DOHH2 (cell line): ENCODE results near the gene FBXW12.

Source experiments
- H3F3A ChIP-seq: fragments of 200-600 bp; sonication (generic), shearing (Covaris generic); 2 replicates; pipeline ENCODE4 v1.6.0; 2016; ENCODE audit warnings: antibody characterized with exemption, mild to moderate bottlenecking; ENCODE audit not compliant: control insufficient read depth, insufficient read depth
- H3K27ac ChIP-seq: fragments of 200-600 bp; sonication (generic); 2 replicates; pipeline ENCODE4 v1.5.1; 2014; ENCODE audit warnings: low read depth, mild to moderate bottlenecking, low read length, moderate library complexity
- H3K27me3 ChIP-seq: fragments of 200-600 bp; sonication (generic); 2 replicates; pipeline ENCODE4 v1.6.1; 2014; ENCODE audit warnings: mild to moderate bottlenecking, low read length, mixed read lengths; ENCODE audit not compliant: control insufficient read depth
- H3K36me3 ChIP-seq: fragments of 200-600 bp; sonication (generic); 2 replicates; pipeline ENCODE4 v1.6.1; 2014; ENCODE audit warnings: mild to moderate bottlenecking, low read length, moderate library complexity, mixed read lengths; ENCODE audit not compliant: control insufficient read depth
- H3K4me1 ChIP-seq: fragments of 200-600 bp; sonication (generic); 2 replicates; pipeline ENCODE4 v1.6.1; 2014; ENCODE audit warnings: mild to moderate bottlenecking, low read length, mixed read lengths; ENCODE audit not compliant: control insufficient read depth
- H3K4me2 ChIP-seq: fragments of 200-600 bp; sonication (generic); 2 replicates; pipeline ENCODE4 v1.6.0; 2014; ENCODE audit warnings: mild to moderate bottlenecking, low read length, moderate library complexity
- H3K4me3 ChIP-seq: fragments of 200-600 bp; sonication (generic); 2 replicates; pipeline ENCODE4 v1.5.1; 2014; ENCODE audit warnings: mild to moderate bottlenecking, low read length, mixed read lengths
- H3K79me2 ChIP-seq: fragments of 200-600 bp; sonication (generic); 2 replicates; pipeline ENCODE4 v1.6.1; 2014; ENCODE audit warnings: mild to moderate bottlenecking, low read length, mixed read lengths; ENCODE audit not compliant: control insufficient read depth
- H3K9me2 ChIP-seq: fragments of 200-600 bp; sonication (generic); replicated peaks from 2 replicates; pipeline ENCODE4 v1.6.1; 2014; ENCODE audit warnings: mild to moderate bottlenecking, low read length, mixed read lengths; ENCODE audit not compliant: control insufficient read depth
- H3K9me3 ChIP-seq: fragments of 200-600 bp; sonication (generic); 2 replicates; pipeline ENCODE4 v1.6.1; 2014; ENCODE audit warnings: antibody characterized with exemption, low read length, mixed read lengths; ENCODE audit not compliant: control insufficient read depth, insufficient read depth
- H4K20me1 ChIP-seq: fragments of 200-600 bp; sonication (generic); 2 replicates; pipeline ENCODE4 v1.6.0; 2014; ENCODE audit warnings: low read depth, mild to moderate bottlenecking, antibody characterized with exemption, low read length, moderate library complexity; ENCODE audit not compliant: control insufficient read depth, insufficient read depth
- EZH2phosphoT487 ChIP-seq: fragments of 200-600 bp; sonication (generic); IDR thresholded peaks from 2 replicates; pipeline ENCODE4 v1.6.1; 2017; ENCODE audit warnings: borderline replicate concordance, mild to moderate bottlenecking, antibody characterized with exemption, low read length, moderate library complexity, mixed read lengths
- TF ChIP-seq, protein P1 (sequence below): fragments of 200-600 bp; sonication (generic); IDR thresholded peaks from one replicate; pipeline ENCODE4 v1.5.1; 2014; ENCODE audit warnings: antibody characterized with exemption, mild to moderate bottlenecking, low read depth, low read length; ENCODE audit not compliant: poor library complexity, severe bottlenecking

The FBXW12 gene

DNA sequence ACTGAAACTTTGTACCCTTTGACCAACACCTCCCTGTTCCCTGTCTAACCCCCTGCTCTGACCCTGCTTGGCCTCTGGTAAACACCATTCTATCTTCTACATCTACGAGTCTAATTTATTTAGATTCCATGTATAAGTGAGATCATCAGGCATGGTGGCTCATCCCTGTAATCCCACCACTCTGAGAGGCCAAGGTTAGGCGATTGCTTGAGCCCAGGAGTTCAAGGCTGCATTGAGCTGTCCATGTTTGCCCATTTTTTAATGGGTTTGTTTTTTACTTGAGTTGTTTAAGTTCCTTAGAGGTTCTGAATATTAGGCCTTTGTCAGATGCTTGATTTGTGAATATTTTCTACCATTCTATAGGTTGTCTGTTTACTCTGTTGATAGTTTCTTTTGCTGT lies 16.9 kb downstream of the FBXW12 start:
- H3K9me2 ChIP-seq: no peaks in the 10 kb centered on the region
- H3K9me3 ChIP-seq: 0 out of 2 replicates have a peak, but pooled peaks cover 4% of the 10 kb centered on the region
- no peaks in the 10 kb centered on the region for H3K36me3 ChIP-seq
- no peak overlapping the region for H3K27ac ChIP-seq
- H3K79me2 ChIP-seq: no peaks in the 10 kb centered on the region
- H3F3A ChIP-seq: no peaks in the 10 kb centered on the region
- no peaks in the 10 kb centered on the region for H3K4me1 ChIP-seq
- H3K4me3 ChIP-seq: no peak overlapping the region
- H3K4me2 ChIP-seq: no peak overlapping the region
- no peaks in the 10 kb centered on the region for H4K20me1 ChIP-seq
- TF ChIP-seq, protein P1, sequence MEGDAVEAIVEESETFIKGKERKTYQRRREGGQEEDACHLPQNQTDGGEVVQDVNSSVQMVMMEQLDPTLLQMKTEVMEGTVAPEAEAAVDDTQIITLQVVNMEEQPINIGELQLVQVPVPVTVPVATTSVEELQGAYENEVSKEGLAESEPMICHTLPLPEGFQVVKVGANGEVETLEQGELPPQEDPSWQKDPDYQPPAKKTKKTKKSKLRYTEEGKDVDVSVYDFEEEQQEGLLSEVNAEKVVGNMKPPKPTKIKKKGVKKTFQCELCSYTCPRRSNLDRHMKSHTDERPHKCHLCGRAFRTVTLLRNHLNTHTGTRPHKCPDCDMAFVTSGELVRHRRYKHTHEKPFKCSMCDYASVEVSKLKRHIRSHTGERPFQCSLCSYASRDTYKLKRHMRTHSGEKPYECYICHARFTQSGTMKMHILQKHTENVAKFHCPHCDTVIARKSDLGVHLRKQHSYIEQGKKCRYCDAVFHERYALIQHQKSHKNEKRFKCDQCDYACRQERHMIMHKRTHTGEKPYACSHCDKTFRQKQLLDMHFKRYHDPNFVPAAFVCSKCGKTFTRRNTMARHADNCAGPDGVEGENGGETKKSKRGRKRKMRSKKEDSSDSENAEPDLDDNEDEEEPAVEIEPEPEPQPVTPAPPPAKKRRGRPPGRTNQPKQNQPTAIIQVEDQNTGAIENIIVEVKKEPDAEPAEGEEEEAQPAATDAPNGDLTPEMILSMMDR: no peak
- TF ChIP-seq EZH2phosphoT487: no peak
- peaks cover 15% of the 10 kb centered on the region; the same call in 1 of the 2 replicates for H3K27me3 ChIP-seq

DNA sequence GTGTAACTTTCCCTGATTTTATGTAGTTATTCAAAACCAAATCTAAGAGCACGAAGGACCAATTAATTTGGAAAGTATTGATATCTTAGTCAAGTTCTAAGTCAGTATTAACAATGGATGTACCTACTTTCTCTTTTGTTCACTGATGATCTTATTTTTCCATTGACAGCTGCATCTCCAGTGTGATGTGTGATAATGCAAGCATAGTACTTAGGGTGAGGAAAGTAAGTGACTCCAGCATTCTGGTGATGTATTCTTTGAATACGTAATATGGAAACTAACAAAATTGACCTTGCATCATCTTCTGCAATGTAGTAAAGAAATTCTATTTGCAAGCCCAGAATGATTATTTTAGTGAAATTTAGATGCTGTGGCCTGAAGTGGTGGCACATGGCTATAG lies 22.4 kb downstream of the FBXW12 start:
- Histone ChIP-seq H3K27me3 (peaks cover 4% of the 10 kb centered on the region; the same call in 1 of the 2 replicates), H3K9me2 (no peaks in the 10 kb centered on the region), H3K4me3 (no peak overlapping the region), H3K79me2 (no peaks in the 10 kb centered on the region), H4K20me1 (no peaks in the 10 kb centered on the region), H3K27ac (no peak overlapping the region), H3K4me2 (no peak overlapping the region), H3K4me1 (no peaks in the 10 kb centered on the region), H3K36me3 (no peaks in the 10 kb centered on the region), H3K9me3 (no peaks in the 10 kb centered on the region), H3F3A (no peaks in the 10 kb centered on the region)
- TF ChIP-seq, protein P1: no peak
- no peak for TF ChIP-seq EZH2phosphoT487

DNA sequence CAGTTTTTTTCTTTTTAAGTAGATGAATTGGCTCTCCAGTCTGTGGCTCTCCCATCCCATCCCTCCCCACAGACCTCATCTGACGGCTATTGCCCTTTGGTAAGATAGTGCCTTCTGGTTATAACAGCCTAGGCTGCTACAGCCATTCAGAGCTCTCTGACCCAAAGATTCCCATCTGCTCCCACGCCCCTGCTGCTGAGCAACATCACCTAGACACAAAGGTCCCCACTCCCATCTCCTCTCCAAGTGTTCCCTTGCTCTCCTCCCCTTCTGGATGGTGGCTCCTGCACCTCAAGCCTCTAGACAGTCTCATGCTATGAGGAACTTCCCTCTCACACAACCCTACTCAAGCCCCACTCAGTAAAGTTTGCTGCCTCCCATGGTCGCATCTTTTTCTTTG lies 23.7 kb downstream of the FBXW12 start:
- Histone ChIP-seq H3K4me3 (no peak overlapping the region), H3K27ac (no peak overlapping the region), H3K79me2 (no peaks in the 10 kb centered on the region), H3K9me3 (no peaks in the 10 kb centered on the region), H3K36me3 (no peaks in the 10 kb centered on the region), H3K9me2 (no peaks in the 10 kb centered on the region), H3F3A (no peaks in the 10 kb centered on the region), H3K4me2 (no peak overlapping the region), H4K20me1 (no peaks in the 10 kb centered on the region), H3K27me3 (peaks cover 3% of the 10 kb centered on the region; the same call in 1 of the 2 replicates), H3K4me1 (no peaks in the 10 kb centered on the region)
- no peak for TF ChIP-seq EZH2phosphoT487
- TF ChIP-seq, protein P1: no peak
